WI38 (cell line): ENCODE measurements around the gene EIF5A2.

Source experiments
- H3K4me3 ChIP-seq: 2 replicates; pipeline ENCODE4 v1.5.1; 2011; ENCODE audit warnings: low read depth, mild to moderate bottlenecking, control low read depth, low read length
- TF ChIP-seq, protein P1 (sequence below): IDR thresholded peaks from 2 replicates; pipeline ENCODE4 v1.5.1; 2012; ENCODE audit warnings: low read depth, mild to moderate bottlenecking, control low read depth, low read length

The EIF5A2 gene

DNA sequence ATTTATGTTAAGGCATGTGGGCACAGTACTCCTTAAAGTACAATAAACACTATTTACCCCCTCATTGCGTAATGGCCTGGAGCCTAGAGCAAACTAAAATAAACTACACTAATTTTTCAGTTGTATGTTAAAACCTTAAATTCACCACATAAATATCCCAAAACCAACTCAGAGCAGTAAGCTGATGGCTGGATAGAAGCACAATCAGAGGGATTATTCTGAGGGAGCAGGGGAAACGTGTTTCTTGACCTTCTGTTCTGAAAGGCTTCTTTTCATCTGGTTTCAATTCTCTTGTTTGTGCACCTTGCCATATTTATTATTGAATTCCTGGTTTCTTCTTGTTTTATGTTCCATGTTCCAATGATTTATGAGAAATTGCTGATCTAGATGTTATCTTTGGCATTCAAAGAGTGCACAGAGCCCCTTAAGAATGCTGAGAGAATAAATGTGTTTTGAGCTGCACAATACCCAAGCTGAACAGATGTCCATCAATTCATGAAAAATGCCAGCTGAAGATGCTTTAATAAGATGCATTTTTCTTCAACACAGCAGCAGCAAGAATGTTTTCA is 68.1 kb downstream of the EIF5A2 start:
- TF ChIP-seq, protein P1, sequence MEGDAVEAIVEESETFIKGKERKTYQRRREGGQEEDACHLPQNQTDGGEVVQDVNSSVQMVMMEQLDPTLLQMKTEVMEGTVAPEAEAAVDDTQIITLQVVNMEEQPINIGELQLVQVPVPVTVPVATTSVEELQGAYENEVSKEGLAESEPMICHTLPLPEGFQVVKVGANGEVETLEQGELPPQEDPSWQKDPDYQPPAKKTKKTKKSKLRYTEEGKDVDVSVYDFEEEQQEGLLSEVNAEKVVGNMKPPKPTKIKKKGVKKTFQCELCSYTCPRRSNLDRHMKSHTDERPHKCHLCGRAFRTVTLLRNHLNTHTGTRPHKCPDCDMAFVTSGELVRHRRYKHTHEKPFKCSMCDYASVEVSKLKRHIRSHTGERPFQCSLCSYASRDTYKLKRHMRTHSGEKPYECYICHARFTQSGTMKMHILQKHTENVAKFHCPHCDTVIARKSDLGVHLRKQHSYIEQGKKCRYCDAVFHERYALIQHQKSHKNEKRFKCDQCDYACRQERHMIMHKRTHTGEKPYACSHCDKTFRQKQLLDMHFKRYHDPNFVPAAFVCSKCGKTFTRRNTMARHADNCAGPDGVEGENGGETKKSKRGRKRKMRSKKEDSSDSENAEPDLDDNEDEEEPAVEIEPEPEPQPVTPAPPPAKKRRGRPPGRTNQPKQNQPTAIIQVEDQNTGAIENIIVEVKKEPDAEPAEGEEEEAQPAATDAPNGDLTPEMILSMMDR = no peak
- H3K4me3 ChIP-seq = no peak overlapping the region

DNA sequence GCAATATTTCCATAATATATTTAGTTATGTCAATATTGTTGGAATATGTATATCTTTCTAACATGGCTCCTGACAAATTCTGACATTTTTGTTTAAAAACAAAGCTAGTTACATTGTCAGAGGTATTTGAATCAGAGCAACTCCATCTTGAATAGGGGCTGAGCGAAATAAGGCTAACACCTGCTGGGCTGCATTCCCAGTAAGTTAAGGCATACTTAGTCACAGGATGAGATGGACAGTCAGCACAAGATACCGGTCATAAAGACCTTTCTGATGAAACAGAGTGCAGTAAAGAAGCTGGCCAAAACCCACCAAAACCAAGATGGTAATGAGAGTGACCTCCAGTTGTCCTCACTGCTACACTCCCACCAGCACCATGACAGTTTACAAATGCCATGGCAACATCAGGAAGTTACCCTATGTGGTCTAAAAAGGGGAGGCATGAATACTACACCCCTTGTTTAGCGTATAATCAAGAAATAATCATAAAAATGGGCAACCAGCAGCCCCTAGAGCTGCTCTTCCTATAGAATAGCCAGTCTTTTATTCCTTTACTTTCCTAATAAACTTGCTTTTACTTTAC is 68.8 kb downstream of the EIF5A2 start:
- TF ChIP-seq, protein P1 = no peak
- H3K4me3 ChIP-seq = no peak overlapping the region
